CD4-positive, alpha-beta T cell treated with Interleukin-2 at 100 ng/mL for 4 hours (primary cell): ENCODE data around the gene ENTR1.

Experiments
- DNase-seq: peaks from one replicate; pipeline ENCODE4 v3.0.0-alpha.2; 2020; ENCODE audit warnings: low spot score

The ENTR1 gene

GRCh38 chr9:136410500-136411287 is at the start of gene ENTR1, which contains the start of gene PMPCA:
ENTR1 (minus strand) TSS chr9:136410614; CDS start chr9:136410397, 217 bp downstream.
PMPCA (plus strand) TSS chr9:136410658; CDS start chr9:136410669, 11 bp downstream.
- peak; percentile 92 for DNase-seq

DNA sequence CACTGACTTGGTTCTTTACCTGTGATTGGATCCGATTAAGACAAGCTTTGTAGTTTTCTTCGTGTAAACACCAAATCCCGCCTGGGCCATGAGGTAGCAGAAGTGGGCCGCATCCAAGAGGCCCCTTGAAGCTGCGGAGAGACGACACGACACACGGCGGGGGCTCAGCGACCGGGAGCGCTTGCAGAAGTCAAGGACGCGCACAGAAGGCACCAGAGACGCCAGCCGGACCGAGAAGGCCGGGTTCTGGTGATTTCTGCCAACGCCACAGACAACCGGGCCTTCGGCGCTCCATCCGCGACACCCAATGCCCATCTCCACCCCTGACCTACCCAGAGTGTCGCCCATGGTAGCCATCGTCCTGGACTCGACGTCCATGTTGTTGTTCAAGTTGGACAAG is 49.0 kb upstream of the ENTR1 start:
- DNase-seq = no peak

GRCh38 chr9:136457326-136457725 is 46.9 kb upstream of the ENTR1 start:
- no peak for DNase-seq

DNA sequence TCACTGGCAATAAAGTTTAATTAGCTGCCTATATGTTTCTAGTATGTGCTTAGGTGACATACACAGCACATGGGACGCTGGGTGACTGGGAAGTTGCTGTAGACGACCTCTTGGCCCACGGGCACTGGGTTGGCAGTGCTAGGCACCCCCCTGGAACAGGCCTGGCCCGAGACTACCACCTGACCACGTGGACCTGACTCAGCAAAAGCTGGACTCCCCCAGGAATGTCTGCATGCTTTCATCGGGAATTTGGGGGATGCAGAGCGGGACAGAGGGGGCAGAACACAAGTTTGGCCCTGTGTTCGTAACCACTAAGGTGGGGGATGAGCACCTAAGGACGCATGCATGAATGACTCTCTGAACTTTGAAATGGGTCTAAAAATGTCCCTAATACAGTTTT is 45.8 kb upstream of the ENTR1 start:
- no peak for DNase-seq

GRCh38 chr9:136455043-136456002 is 44.9 kb upstream of the ENTR1 start:
- no peak for DNase-seq

DNA sequence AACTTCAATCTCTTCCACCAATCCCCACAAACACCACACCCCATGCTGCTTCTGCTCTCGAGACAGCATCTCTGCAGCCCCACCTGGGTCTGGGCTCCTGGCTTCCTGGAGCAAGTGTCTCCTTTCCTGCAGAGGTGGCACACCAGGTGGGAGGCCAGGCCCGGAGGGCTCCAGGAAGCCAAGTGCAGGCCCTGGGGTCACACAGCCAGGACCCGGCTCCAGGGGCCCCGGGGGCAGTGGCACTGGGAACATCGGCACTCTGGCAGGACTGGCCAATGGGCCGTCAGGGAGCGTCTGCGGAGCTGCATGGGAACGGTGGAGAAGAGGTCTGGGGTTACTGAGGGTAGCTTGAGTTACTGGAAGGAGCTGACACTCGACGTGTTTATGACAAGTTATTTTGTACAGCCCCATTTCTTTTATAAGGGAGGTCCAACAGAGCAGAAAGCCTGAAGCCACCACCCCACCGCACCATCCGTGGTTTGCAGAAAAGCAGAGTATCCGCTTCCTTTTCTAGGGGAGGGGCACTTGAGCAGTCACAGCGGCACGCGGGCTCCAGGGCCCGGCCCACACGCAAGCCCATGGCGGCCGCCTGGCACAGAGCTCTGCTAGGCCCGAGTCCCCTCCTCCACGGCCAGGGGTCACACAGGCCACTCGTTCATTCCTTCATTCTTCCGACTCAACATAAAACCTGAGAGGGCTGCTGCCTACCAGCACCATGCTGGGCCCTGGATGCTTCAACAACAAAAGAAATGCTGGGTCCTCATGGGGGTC is 43.8 kb upstream of the ENTR1 start:
- DNase-seq = no peak

DNA sequence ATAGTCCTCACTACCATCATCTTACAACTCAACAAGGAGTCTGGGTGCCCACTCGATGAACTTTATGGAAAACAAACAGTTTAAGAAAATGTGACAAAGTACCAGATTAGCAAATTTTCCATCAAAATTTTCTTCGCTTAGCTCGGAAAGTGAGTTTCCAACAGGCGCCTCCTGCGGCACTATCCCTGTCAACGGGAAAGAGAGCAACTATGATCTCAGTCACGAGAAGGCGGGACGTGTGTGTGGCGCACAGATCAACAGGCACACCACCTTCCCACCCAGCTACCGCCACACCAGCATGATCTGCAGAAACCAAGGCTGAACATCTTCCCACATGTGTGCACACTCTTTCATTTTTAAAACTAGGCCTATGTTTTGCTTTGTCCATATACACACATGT is 42.9 kb upstream of the ENTR1 start:
- no peak for DNase-seq

GRCh38 chr9:136451221-136451877 is 40.9 kb upstream of the ENTR1 start:
- no peak for DNase-seq

- DNase-seq = no peak
Observed at GRCh38 chr9:136448655-136449054, 38.2 kb upstream of the ENTR1 start.

- DNase-seq = no peak
Observed at GRCh38 chr9:136447173-136447778, 36.9 kb upstream of the ENTR1 start.

- DNase-seq = no peak
Observed at GRCh38 chr9:136445799-136446198, 35.4 kb upstream of the ENTR1 start.

GRCh38 chr9:136444102-136444501 is 33.7 kb upstream of the ENTR1 start:
- DNase-seq = no peak

DNA sequence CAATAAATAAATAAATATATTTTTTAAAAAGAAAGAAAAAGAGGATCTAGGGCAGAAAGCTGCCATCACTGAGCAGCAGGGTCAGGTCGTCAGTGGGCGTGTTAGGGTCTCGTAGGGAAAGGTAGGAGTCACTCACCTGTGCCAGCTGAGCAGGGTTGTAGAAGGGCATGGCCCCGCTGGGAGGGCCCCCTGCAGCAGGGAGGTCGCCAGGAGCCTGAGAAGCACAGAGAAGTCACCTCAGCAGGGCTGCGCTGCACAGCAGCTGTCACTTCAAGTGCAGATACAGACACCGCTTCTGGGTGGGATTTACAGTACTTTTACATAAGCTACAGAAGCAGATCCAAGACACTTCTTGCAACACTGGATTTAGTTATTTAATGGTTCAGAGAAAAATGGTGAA is 33.3 kb upstream of the ENTR1 start:
- no peak for DNase-seq

DNA sequence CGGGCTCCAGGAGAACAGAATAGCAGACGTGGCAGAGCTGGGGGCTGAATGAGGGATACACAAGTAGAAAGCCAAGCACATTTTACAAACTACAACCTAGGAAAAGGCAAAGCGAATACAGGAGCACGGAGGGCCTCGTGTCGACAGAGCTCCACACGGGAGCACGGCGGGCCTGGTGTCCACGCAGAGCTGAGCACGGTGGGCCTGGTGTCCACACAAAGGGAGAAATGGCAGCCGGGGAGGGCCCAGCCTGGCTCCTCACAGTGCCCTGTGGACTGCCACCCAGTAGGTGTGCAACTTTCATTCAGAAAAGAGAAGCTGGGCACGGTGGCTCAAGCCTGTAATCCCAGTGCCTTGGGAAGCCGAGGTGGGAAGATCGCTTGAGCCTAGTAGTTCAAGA is 32.7 kb upstream of the ENTR1 start:
- no peak for DNase-seq

DNA sequence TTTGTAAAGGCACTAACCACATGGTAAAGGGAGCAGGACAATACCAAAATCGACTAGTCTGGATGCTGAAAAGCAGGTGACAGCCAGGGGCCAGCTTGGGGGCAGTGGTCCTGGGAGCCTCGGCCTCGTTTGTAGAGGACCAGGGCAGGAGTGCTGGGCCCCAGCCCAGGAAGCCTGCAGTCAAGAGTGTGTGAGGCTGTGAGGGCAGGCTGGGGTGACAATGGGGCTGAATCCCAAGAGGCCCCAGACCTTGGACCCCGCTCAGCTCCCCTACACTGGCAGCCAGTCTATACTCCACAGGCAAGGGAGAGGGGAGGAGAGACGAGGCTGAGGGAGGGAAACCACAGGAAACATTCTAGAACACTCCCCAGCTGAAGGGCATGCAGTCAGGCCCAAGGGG is 31.9 kb upstream of the ENTR1 start:
- DNase-seq = no peak

DNA sequence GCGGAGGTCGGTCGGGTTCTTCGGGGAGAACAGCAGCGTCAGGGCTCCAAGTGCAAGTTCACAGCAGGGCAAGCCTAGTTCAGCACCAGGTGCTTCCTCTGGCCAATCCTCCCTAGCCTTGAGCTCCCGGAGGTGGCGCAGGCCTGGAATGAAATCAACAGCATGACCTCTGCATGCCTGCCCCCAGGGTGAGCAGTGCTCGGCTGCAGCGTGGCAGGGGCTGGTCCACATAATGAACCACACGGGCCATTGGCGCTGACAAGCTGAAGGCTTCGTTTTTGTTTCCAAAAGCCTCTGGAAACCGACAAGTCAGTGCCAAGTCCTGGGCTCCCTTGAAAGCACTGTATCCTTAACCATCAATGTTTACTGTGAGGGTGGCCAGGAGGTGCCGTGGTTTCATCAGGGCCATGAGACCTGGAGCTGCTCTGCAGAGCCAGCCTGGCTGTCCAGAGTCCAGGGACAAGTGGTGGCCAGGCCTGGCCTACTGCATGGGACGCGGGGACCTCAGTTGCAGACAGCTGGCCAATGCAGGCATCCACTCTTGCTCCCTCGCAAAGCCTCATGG is 31.3 kb upstream of the ENTR1 start:
- no peak for DNase-seq

DNA sequence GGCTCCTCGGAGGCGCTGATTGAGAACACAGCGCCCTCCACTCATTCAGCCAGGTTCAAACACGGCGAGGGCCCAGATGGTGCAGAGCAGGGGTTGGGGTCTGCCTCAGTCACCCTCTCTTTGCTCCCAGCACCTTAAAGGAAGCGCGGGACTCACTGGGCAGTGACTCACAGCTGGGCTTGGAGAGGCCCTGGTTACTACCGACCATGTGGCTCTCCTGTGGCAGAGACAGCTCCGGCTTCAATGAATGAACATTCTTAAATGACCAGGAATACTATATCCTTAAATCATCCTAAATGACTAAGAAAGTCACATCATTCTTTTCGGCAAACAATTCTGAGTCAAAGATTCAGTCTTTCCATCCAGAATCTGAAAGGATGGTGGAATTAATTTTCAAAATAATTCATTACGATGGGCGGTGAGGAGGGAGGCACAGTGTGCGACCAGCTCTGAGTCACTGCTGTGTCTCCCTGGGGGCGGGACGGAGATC is 30.8 kb upstream of the ENTR1 start:
- no peak for DNase-seq

GRCh38 chr9:136439481-136440408 is 29.3 kb upstream of the ENTR1 start, which contains the start of gene INPP5E:
INPP5E (minus strand) TSS chr9:136439845; CDS start chr9:136439419, 426 bp downstream.
- peak; percentile 86 for DNase-seq
